AML-193 (cell line): ENCODE results near the gene EEF2KMT.

Experiments used
- DNase-seq, 2 experiments: peaks; one replicate each; lab custom pipeline; 2025; lab: John Stamatoyannopoulos, UW

EEF2KMT gene

GRCh38 chr16:5041600-5042133, 55.9 kb downstream of the EEF2KMT start:
- DNase-seq = no peak

DNA sequence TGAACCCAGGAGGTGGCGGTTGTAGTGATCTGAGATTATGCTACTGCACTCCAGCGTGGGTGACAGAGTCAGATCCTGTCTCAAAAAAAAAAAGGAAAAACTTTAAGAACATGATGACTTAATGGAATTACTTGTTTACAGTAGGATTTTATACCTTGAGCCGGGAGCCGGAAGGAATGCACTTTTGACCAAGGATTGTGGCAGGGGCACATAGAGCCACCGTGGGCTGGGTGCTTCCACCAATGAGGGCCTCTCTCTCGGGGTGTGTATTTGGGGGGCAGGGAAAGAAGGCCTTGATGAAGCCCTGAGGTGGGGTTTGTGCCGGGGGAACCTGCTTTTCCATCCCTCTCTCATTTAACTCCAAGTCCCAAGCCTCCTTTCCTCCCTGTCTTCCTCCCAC, 57.1 kb downstream of the EEF2KMT start:
- DNase-seq = no peak

DNA sequence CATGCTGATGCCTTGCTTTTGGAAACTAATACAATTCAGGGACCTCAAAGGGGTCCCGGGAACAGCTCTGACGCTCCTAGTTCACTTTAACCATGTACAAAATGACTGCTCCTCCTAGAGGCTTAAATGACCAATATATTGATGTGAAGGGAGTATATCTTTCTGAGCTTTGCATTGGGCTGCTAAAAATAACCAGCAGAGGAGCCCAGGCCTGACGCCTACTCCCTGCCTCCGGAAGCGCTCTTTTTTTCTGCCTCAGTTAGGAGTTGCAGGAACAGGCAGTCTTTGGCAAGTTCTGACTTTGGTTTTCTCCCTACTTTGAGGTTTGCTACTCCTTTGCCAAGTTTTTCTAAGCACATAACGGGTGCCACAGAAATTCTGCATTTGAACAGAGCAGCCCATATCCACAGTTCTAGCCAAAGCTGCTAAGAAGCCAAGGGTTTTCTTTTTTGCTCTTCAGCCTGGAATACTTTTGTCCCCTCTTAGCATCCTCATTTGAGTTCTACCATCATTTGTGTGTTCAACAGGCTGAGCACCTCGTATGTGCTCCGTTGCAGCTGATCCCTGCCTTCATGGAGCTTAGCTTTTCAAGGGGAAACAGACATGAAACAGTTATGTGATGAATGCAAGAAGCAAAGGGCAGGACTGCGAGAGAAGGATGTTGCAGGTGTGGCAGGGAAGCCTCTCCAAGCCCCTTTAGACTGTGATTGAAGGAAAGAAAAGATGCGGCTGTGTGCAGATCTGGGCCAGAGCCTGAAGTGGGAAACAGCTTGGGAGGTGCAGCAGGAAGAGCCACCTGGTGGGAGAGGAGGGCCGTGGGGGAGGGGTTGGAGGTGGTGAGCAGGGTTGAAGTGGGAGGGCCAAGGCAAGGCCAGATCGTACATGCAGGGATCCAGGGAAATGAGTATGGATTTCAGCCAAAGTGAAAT, 61.1 kb downstream of the EEF2KMT start:
- DNase-seq = no peak

GRCh38 chr16:5035909-5036227, 61.7 kb downstream of the EEF2KMT start:
- no peak for DNase-seq
